A549 (cell line): ENCODE measurements around the gene CDK17. TPM values are rescaled to one million over a fixed set of nuclear protein-coding genes. Genes with fewer than 3 reads are reported as not detected.
A peak's percentile ranks its signal among the peaks of the same experiment; 100 is the strongest.

ENCODE experiments used
- ATAC-seq, 2 experiments: fragments of 200-7000 bp in 1 of 2; fragments of >200 bp in 1 of 2; cut with Nextera tagmentation in 1 of 2; cut with Tn5 transposase in 1 of 2; 3 replicates each; pipeline versions ENCODE4 v1.8.0 to v1.9.1; 2018 to 2020; ENCODE audit warnings: mild to moderate bottlenecking in 1 of 2, moderate library complexity in 1 of 2
- CTCF ChIA-PET: fragments of 300-600 bp; sonication (Branson Sonifier 250); formaldehyde crosslinking; extraction: SDS; loops from one replicate; lab custom pipeline; 2021; ENCODE audit warnings: antibody characterized with exemption, inconsistent platforms; lab: Yijun Ruan, JAX
- POLR2A ChIA-PET: fragments of 350-600 bp; formaldehyde crosslinking; extraction: SDS; loops from one replicate; lab custom pipeline; 2021; ENCODE audit warnings: antibody characterized with exemption, inconsistent platforms; lab: Yijun Ruan, JAX
- DNase-seq, 2 experiments: peaks; one replicate each; pipeline versions ENCODE4 v3.0.0 to v3.0.0-alpha.2; 2011 to 2016; ENCODE audit warnings: low read depth in 1 of 2, low spot score in 1 of 2
- FAIRE-seq: peaks from 2 replicates; lab custom pipeline; 2011; peaks lifted over from hg19 to GRCh38; lab: Jason Lieb, UNC
- H3K27ac ChIP-seq, 2 experiments: fragments of >200 bp; sonication (Bioruptor Twin); formaldehyde crosslinking; 3 replicates each; pipeline ENCODE4 v1.5.1; 2016 to 2017
- H3K4me1 ChIP-seq: fragments of >200 bp; sonication (Bioruptor Twin); formaldehyde crosslinking; 3 replicates; pipeline ENCODE4 v1.6.1; 2016
- H3K4me2 ChIP-seq: fragments of >200 bp; sonication (Bioruptor Twin); formaldehyde crosslinking; 3 replicates; pipeline ENCODE4 v1.6.1; 2016
- H3K4me3 ChIP-seq: fragments of >200 bp; sonication (Bioruptor Twin); formaldehyde crosslinking; 3 replicates; pipeline ENCODE4 v1.5.1; 2016
- H3K9me3 ChIP-seq: fragments of >200 bp; sonication (Bioruptor Twin); formaldehyde crosslinking; 3 replicates; pipeline ENCODE4 v1.6.1; 2016
- CBX8 ChIP-seq: fragments of 200-600 bp; sonication (generic); IDR thresholded peaks from 2 replicates; pipeline ENCODE4 v1.6.1; 2016
- CEBPB ChIP-seq, 2 experiments: fragments of >200 bp in 1 of 2; sonication (Bioruptor Twin) in 1 of 2; formaldehyde crosslinking in 1 of 2; IDR thresholded peaks; 2 replicates each; pipeline ENCODE4 v1.6.1; 2012 to 2016
- EHF ChIP-seq: fragments of 250-450 bp; sonication (Bioruptor Pico); IDR thresholded peaks from 2 replicates; pipeline ENCODE4 v1.5.0; 2020; ENCODE audit warnings: mild to moderate bottlenecking
- ESRRA ChIP-seq: fragments of 150-350 bp; IDR thresholded peaks from 2 replicates; pipeline ENCODE4 v1.6.1; 2014; ENCODE audit warnings: mild to moderate bottlenecking, low read length, borderline replicate concordance
- FOSB ChIP-seq: fragments of 250-450 bp; sonication (Bioruptor Pico); IDR thresholded peaks from 2 replicates; pipeline ENCODE4 v1.5.0; 2020; ENCODE audit warnings: mild to moderate bottlenecking, moderate library complexity
- FOSL2 ChIP-seq, 2 experiments: fragments of 450-650 bp in 1 of 2; fragments of >200 bp in 1 of 2; sonication (Bioruptor Twin) in 1 of 2; formaldehyde crosslinking; IDR thresholded peaks; 2 replicates each; pipeline versions ENCODE4 v1.5.0 to v1.6.1; 2016 to 2020; ENCODE audit warnings: mild to moderate bottlenecking in 1 of 2, moderate library complexity in 1 of 2
- FOXS1 ChIP-seq: fragments of 250-450 bp; sonication (Bioruptor Pico); IDR thresholded peaks from 2 replicates; pipeline ENCODE4 v1.5.0; 2020; ENCODE audit warnings: mild to moderate bottlenecking, moderate library complexity
- HDAC2 ChIP-seq: fragments of 200-600 bp; sonication (generic); IDR thresholded peaks from 2 replicates; pipeline ENCODE4 v1.6.1; 2016
- HOXA7 ChIP-seq: fragments of 250-450 bp; sonication (Bioruptor Pico); IDR thresholded peaks from 2 replicates; pipeline ENCODE4 v1.5.0; 2020; ENCODE audit warnings: mild to moderate bottlenecking, moderate library complexity
- JUN ChIP-seq, 2 experiments: fragments of >200 bp; sonication (Bioruptor Twin); formaldehyde crosslinking; IDR thresholded peaks; 2 replicates in 1 of 2; 3 replicates in 1 of 2; pipeline ENCODE4 v1.6.1; 2016 to 2017
- KDM1A ChIP-seq: fragments of 200-600 bp; sonication (generic); IDR thresholded peaks from 2 replicates; pipeline ENCODE4 v1.6.1; 2016; ENCODE audit warnings: low read depth, mild to moderate bottlenecking
- MAFK ChIP-seq: fragments of 450-650 bp; IDR thresholded peaks from 2 replicates; pipeline ENCODE4 v1.6.1; 2014; ENCODE audit not compliant: partially characterized antibody
- MYC ChIP-seq: IDR thresholded peaks from 2 replicates; pipeline ENCODE4 v1.6.1; 2012; ENCODE audit warnings: mild to moderate bottlenecking, inconsistent platforms, low read length, improper control_type of control experiment, borderline replicate concordance
- NPAS2 ChIP-seq: fragments of 250-450 bp; sonication (Bioruptor Pico); IDR thresholded peaks from 2 replicates; pipeline ENCODE4 v1.8.0; 2022; ENCODE audit warnings: mild to moderate bottlenecking, moderate library complexity, borderline replicate concordance
- RAD21 ChIP-seq, 2 experiments: fragments of >200 bp in 1 of 2; sonication (Bioruptor Twin) in 1 of 2; formaldehyde crosslinking in 1 of 2; IDR thresholded peaks in 1 of 2; conservative IDR thresholded peaks in 1 of 2; 2 replicates in 1 of 2; 3 replicates in 1 of 2; pipeline ENCODE4 v1.6.1; 2012 to 2018; ENCODE audit warnings: inconsistent platforms in 1 of 2
- RARB ChIP-seq: fragments of 250-450 bp; sonication (Bioruptor Pico); IDR thresholded peaks from 2 replicates; pipeline ENCODE4 v1.8.0; 2021; ENCODE audit warnings: mild to moderate bottlenecking, moderate library complexity
- RCOR1 ChIP-seq: fragments of 150-350 bp; IDR thresholded peaks from 2 replicates; pipeline ENCODE4 v1.6.1; 2014; ENCODE audit warnings: antibody characterized with exemption, low read length, low read depth
- RFX5 ChIP-seq: fragments of 450-650 bp; IDR thresholded peaks from 2 replicates; pipeline ENCODE4 v1.7.1; 2014; ENCODE audit warnings: antibody characterized with exemption, mild to moderate bottlenecking, moderate library complexity
- RNF2 ChIP-seq: fragments of 200-600 bp; sonication (generic); IDR thresholded peaks from 2 replicates; pipeline ENCODE4 v1.6.1; 2016; ENCODE audit warnings: low read depth, mild to moderate bottlenecking, antibody characterized with exemption, moderate library complexity, borderline replicate concordance
- TFCP2L1 ChIP-seq: fragments of 250-450 bp; sonication (Bioruptor Pico); IDR thresholded peaks from 2 replicates; pipeline ENCODE4 v1.5.0; 2021; ENCODE audit warnings: mild to moderate bottlenecking
- TP53 ChIP-seq: fragments of 250-450 bp; sonication (Bioruptor Pico); IDR thresholded peaks from 2 replicates; pipeline ENCODE4 v1.5.0; 2021; ENCODE audit warnings: mild to moderate bottlenecking, moderate library complexity
- ZFP36 ChIP-seq: fragments of 450-650 bp; IDR thresholded peaks from 2 replicates; pipeline ENCODE4 v1.6.1; 2014; ENCODE audit warnings: borderline replicate concordance; ENCODE audit not compliant: partially characterized antibody
- ZNF302 ChIP-seq: fragments of 250-450 bp; sonication (Bioruptor Pico); IDR thresholded peaks from 2 replicates; pipeline ENCODE4 v1.9.0; 2021; ENCODE audit warnings: inconsistent platforms, mild to moderate bottlenecking, moderate library complexity
- WGBS: methylation state at CpG from one replicate; pipeline ENCODE4 v1.1.6; 2017; ENCODE audit errors: missing lambda C conversion rate; 5-methylcytosine and 5-hydroxymethylcytosine counted together
- polyA plus RNA-seq, 4 experiments: library from polyadenylated mRNA; depleted of rRNA in 3 of 4; stranded (reverse); fragments of >200 nt; fragmentation: RNase III in 1 of 4; extraction: RNeasy Plus Mini Kit Qiagen cat#74134 plus additional on column Dnase treatment in 1 of 4; gene quantifications; 2 replicates in 3 of 4; 3 replicates in 1 of 4; pipeline ENCODE4 v1.2.3, GENCODE V29; 2011 to 2017
- TF ChIP-seq, protein P1 (sequence below): IDR thresholded peaks from 2 replicates; pipeline ENCODE4 v1.6.1; 2012
- TF ChIP-seq, protein P2 (sequence below): IDR thresholded peaks from 2 replicates; pipeline ENCODE4 v1.6.1; 2012
- TF ChIP-seq, protein P3 (sequence below): IDR thresholded peaks from 2 replicates; pipeline ENCODE4 v1.6.1; 2012; ENCODE audit warnings: low read depth, borderline replicate concordance
- TF ChIP-seq, protein P4 (sequence below): fragments of >200 bp; sonication (Bioruptor Twin); formaldehyde crosslinking; IDR thresholded peaks from 2 replicates; pipeline ENCODE4 v1.6.1; 2016
- TF ChIP-seq, protein P5 (sequence below): fragments of >200 bp; sonication (Bioruptor Twin); formaldehyde crosslinking; IDR thresholded peaks from 3 replicates; pipeline ENCODE4 v1.5.1; 2016
- TF ChIP-seq, protein P6 (sequence below): fragments of 150-350 bp; IDR thresholded peaks from 2 replicates; pipeline ENCODE4 v1.6.1; 2014; ENCODE audit warnings: low read depth, mild to moderate bottlenecking, low read length

Gene CDK17
- polyA plus RNA-seq, 2 of the 4 experiments (the other 2 are of a cell fraction) = 11.4 to 43.5 TPM

DNA sequence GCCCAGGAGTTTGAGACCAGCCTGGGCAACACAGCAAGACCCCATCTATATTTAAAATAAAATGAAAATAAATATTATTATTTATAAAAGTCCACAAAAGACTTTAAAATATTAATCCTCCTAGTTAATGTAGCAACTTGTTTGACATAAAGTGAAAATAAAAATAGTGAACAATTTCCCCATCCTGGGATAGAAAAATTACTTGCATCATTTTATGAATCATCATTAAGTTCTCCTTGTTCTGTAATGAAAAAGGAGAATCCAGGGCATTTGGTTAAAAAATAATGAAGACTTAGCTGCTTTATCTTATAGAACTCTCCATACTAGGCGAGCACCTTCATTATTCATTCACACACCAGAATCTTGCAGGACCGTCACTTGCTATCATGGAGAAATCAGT is 140.0 kb downstream of the CDK17 start:
- WGBS = 92% methylated on average over 2 of the region's 2 CpGs
- no peak for ATAC-seq
- POLR2A ChIA-PET = no interaction called here
- no peak for TF ChIP-seq MAFK
- TF ChIP-seq KDM1A = no peak
- no peak for TF ChIP-seq ZNF302 (CRISPR knock-in tag)
- no peak for TF ChIP-seq NPAS2 (CRISPR knock-in tag)
- no peak for TF ChIP-seq ZFP36
- no peak for TF ChIP-seq JUN (IDR thresholded peaks at IDR 0.05)
- TF ChIP-seq HOXA7 (CRISPR knock-in tag) = no peak
- no peak for TF ChIP-seq RFX5
- no peak for TF ChIP-seq RARB (CRISPR knock-in tag)
- TF ChIP-seq RNF2 = no peak
- TF ChIP-seq ESRRA = no peak
- TF ChIP-seq, protein P1, sequence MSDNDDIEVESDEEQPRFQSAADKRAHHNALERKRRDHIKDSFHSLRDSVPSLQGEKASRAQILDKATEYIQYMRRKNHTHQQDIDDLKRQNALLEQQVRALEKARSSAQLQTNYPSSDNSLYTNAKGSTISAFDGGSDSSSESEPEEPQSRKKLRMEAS = no peak
- TF ChIP-seq FOSL2 (IDR thresholded peaks at IDR 0.05) = no peak
- no peak for TF ChIP-seq FOSL2 (CRISPR knock-in tag; IDR thresholded peaks at IDR 0.05)
- no peak for TF ChIP-seq RAD21 (conservative IDR thresholded peaks at IDR 0.05 in 1 of 2, IDR thresholded peaks at IDR 0.05 in 1 of 2)
- TF ChIP-seq RCOR1 = no peak
- TF ChIP-seq, protein P2, sequence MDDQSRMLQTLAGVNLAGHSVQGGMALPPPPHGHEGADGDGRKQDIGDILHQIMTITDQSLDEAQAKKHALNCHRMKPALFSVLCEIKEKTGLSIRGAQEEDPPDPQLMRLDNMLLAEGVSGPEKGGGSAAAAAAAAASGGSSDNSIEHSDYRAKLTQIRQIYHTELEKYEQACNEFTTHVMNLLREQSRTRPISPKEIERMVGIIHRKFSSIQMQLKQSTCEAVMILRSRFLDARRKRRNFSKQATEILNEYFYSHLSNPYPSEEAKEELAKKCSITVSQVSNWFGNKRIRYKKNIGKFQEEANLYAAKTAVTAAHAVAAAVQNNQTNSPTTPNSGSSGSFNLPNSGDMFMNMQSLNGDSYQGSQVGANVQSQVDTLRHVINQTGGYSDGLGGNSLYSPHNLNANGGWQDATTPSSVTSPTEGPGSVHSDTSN = no peak
- TF ChIP-seq, protein P3, sequence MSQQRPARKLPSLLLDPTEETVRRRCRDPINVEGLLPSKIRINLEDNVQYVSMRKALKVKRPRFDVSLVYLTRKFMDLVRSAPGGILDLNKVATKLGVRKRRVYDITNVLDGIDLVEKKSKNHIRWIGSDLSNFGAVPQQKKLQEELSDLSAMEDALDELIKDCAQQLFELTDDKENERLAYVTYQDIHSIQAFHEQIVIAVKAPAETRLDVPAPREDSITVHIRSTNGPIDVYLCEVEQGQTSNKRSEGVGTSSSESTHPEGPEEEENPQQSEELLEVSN = no peak
- TF ChIP-seq FOSB (CRISPR knock-in tag) = no peak
- TF ChIP-seq, protein P4, sequence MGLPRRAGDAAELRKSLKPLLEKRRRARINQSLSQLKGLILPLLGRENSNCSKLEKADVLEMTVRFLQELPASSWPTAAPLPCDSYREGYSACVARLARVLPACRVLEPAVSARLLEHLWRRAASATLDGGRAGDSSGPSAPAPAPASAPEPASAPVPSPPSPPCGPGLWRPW = no peak
- TF ChIP-seq, all 56 proteins: peak for 0
- DNase-seq (no peak), FAIRE-seq (no peak)
- no peaks in the 10 kb centered on the region for H3K9me3 ChIP-seq
- CTCF ChIA-PET = interaction anchor here (0.7 to 1.7 kb wide), 3 partner anchors 15 to 45 kb away, joined by 3 to 7 read pairs (median 3); no protein-coding TSS in a partner anchor
- H3K27ac ChIP-seq = no peak overlapping the region
- H3K4me3 ChIP-seq = no peak overlapping the region
- H3K4me2 ChIP-seq = no peak overlapping the region
- H3K4me1 ChIP-seq = peaks cover 18% of the 10 kb centered on the region; the same call in 1 of the 3 replicates

DNA sequence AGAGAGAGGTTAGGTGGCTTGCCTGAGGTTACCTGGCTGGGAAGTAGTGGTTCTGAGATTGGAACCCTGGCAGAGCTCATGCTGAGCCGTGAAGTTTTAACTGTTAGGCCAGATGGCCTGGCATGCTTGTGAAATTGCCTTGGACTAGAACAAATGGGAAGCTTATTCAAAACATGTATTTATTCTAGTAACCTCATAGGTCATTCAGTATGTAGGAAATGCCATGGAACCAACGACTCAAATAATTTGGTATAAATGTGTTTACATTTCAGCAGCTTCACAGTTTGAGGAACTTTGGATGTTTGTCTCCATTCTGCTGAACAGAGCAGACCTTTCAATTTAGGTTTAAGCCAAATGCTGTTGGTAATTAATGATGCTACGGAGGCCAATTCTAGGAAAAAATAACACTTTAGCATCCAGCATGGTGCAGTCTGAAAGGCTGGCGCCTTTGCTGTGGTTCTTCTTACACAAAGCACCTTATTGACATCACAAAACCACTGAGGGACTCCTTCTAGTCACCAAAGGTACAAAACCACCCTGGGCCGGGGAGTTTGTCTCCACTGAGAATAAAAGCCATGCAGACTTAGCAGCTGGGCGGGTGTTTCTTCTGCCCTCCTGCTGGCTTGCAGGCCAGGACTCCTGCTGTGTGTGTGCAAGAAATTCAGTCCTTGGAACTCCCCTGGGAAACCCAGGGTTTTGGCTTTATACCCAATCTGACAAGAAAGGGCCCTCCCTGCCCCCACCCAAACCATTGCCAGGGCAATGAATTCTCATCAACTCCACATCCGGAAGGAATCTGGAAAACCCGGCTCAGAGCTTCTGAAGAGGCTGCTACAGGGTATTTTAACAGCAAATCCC is 141.9 kb downstream of the CDK17 start:
- CTCF ChIA-PET = interaction anchor here (0.9 to 1.6 kb wide), 3 partner anchors 10 to 258 kb away, joined by 3 to 6 read pairs (median 4); no protein-coding TSS in a partner anchor
- no peaks in the 10 kb centered on the region for H3K9me3 ChIP-seq
- no peak for FAIRE-seq
- 0 out of 6 replicates have a peak overlapping the region, but pooled peaks of 1 of the 2 experiments have one; percentile 11 for H3K27ac ChIP-seq
- POLR2A ChIA-PET = no interaction called here
- no peak overlapping the region for H3K4me3 ChIP-seq
- H3K4me2 ChIP-seq = no peak overlapping the region
- DNase-seq = no peak
- 67% methylated on average over 8 of the region's 8 CpGs for WGBS
- peaks cover 14% of the 10 kb centered on the region; the same call in 1 of the 3 replicates for H3K4me1 ChIP-seq
- no peak; a peak in 2 of 6 replicates for ATAC-seq
- no peak for TF ChIP-seq ESRRA
- no peak for TF ChIP-seq EHF (CRISPR knock-in tag)
- TF ChIP-seq FOSL2 (IDR thresholded peaks at IDR 0.05) = no peak
- TF ChIP-seq FOSL2 (CRISPR knock-in tag; IDR thresholded peaks at IDR 0.05) = no peak
- TF ChIP-seq TP53 = no peak
- TF ChIP-seq MYC = no peak
- no peak for TF ChIP-seq RCOR1
- no peak for TF ChIP-seq HDAC2
- no peak for TF ChIP-seq FOXS1 (CRISPR knock-in tag)
- no peak for TF ChIP-seq CEBPB (IDR thresholded peaks at IDR 0.05)
- TF ChIP-seq RFX5 = no peak
- TF ChIP-seq RAD21 (conservative IDR thresholded peaks at IDR 0.05 in 1 of 2, IDR thresholded peaks at IDR 0.05 in 1 of 2) = no peak
- TF ChIP-seq, protein P5, sequence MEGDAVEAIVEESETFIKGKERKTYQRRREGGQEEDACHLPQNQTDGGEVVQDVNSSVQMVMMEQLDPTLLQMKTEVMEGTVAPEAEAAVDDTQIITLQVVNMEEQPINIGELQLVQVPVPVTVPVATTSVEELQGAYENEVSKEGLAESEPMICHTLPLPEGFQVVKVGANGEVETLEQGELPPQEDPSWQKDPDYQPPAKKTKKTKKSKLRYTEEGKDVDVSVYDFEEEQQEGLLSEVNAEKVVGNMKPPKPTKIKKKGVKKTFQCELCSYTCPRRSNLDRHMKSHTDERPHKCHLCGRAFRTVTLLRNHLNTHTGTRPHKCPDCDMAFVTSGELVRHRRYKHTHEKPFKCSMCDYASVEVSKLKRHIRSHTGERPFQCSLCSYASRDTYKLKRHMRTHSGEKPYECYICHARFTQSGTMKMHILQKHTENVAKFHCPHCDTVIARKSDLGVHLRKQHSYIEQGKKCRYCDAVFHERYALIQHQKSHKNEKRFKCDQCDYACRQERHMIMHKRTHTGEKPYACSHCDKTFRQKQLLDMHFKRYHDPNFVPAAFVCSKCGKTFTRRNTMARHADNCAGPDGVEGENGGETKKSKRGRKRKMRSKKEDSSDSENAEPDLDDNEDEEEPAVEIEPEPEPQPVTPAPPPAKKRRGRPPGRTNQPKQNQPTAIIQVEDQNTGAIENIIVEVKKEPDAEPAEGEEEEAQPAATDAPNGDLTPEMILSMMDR = no peak
- TF ChIP-seq CBX8 = no peak
- TF ChIP-seq, protein P2 = no peak
- TF ChIP-seq, protein P6, sequence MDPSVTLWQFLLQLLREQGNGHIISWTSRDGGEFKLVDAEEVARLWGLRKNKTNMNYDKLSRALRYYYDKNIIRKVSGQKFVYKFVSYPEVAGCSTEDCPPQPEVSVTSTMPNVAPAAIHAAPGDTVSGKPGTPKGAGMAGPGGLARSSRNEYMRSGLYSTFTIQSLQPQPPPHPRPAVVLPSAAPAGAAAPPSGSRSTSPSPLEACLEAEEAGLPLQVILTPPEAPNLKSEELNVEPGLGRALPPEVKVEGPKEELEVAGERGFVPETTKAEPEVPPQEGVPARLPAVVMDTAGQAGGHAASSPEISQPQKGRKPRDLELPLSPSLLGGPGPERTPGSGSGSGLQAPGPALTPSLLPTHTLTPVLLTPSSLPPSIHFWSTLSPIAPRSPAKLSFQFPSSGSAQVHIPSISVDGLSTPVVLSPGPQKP = no peak
- no peak for TF ChIP-seq TFCP2L1 (CRISPR knock-in tag)
